IMR-90 (cell line): ENCODE data around the gene RGR. TPM values are rescaled to one million over a fixed set of nuclear protein-coding genes. Genes with fewer than 3 reads are reported as not detected.

ENCODE experiments used
- ATAC-seq: fragments of 200-7000 bp; cut with Tn5 transposase; 2 replicates; pipeline ENCODE4 v1.9.1; 2020; ENCODE audit warnings: low read depth, mild to moderate bottlenecking, moderate library complexity
- BruUV-seq: library from RNA; stranded (reverse); fragments of 400-500 nt; replicated peaks from 2 replicates; lab custom pipeline; 2021; lab: Mats Ljungman, UMichigan
- CTCF ChIA-PET: fragments of 300-600 bp; formaldehyde crosslinking; extraction: SDS; loops from one replicate; lab custom pipeline; 2021; ENCODE audit warnings: antibody characterized with exemption; lab: Yijun Ruan, JAX
- POLR2A ChIA-PET: fragments of 300-600 bp; sonication (Branson Sonifier 250); formaldehyde crosslinking; loops from one replicate; lab custom pipeline; 2022; ENCODE audit warnings: antibody characterized with exemption; ENCODE audit not compliant: unreplicated experiment; lab: Charles Lee
- DNase-seq: peaks from one replicate; pipeline ENCODE4 v3.0.0; 2013
- H2AFZ ChIP-seq: replicated peaks from 2 replicates; pipeline ENCODE3; 2013; ENCODE audit warnings: low read length, mild to moderate bottlenecking; ENCODE audit not compliant: poor library complexity
- H2AK5ac ChIP-seq: 2 replicates; pipeline ENCODE4 v1.6.1; 2013; ENCODE audit warnings: low read depth, low read length, inconsistent platforms
- H2AK9ac ChIP-seq: replicated peaks from 2 replicates; pipeline ENCODE3; 2013; ENCODE audit warnings: mild to moderate bottlenecking, low read depth, low read length, moderate library complexity; ENCODE audit not compliant: poor library complexity
- H2BK120ac ChIP-seq: 2 replicates; pipeline ENCODE4 v1.6.1; 2013; ENCODE audit warnings: low read depth, low read length, inconsistent platforms
- H2BK15ac ChIP-seq: 3 replicates; pipeline ENCODE4 v1.6.1; 2013; ENCODE audit warnings: low read depth, low read length, inconsistent platforms
- H2BK20ac ChIP-seq: 2 replicates; pipeline ENCODE4 v1.6.1; 2013; ENCODE audit warnings: low read depth, mild to moderate bottlenecking, inconsistent platforms, low read length, moderate library complexity
- H2BK5ac ChIP-seq: 2 replicates; pipeline ENCODE4 v1.6.1; 2013; ENCODE audit warnings: mild to moderate bottlenecking, low read depth, low read length, inconsistent platforms; ENCODE audit not compliant: poor library complexity, severe bottlenecking
- H3K14ac ChIP-seq: replicated peaks from 2 replicates; pipeline ENCODE4 v1.6.1; 2013; ENCODE audit warnings: low read depth, low read length, inconsistent platforms
- H3K18ac ChIP-seq: 2 replicates; pipeline ENCODE4 v1.6.1; 2013; ENCODE audit warnings: low read depth, low read length, control low read depth
- H3K23ac ChIP-seq: 2 replicates; pipeline ENCODE4 v1.6.1; 2013; ENCODE audit warnings: low read depth, low read length, inconsistent platforms
- H3K27ac ChIP-seq: 2 replicates; pipeline ENCODE4 v1.5.1; 2013; ENCODE audit warnings: mild to moderate bottlenecking, control low read depth, low read length; ENCODE audit not compliant: insufficient read depth
- H3K27me3 ChIP-seq: 2 replicates; pipeline ENCODE4 v1.6.1; 2013; ENCODE audit warnings: low read length; ENCODE audit not compliant: control insufficient read depth, insufficient read depth
- H3K36me3 ChIP-seq: 2 replicates; pipeline ENCODE4 v1.6.1; 2013; ENCODE audit warnings: low read length, mixed read lengths; ENCODE audit not compliant: control insufficient read depth, insufficient read depth
- H3K4ac ChIP-seq: 2 replicates; pipeline ENCODE4 v1.6.1; 2013; ENCODE audit warnings: low read depth, low read length, inconsistent platforms
- H3K4me1 ChIP-seq: 2 replicates; pipeline ENCODE4 v1.6.1; 2013; ENCODE audit warnings: low read length, mixed read lengths; ENCODE audit not compliant: control insufficient read depth, insufficient read depth
- H3K4me2 ChIP-seq: 2 replicates; pipeline ENCODE4 v1.6.1; 2013; ENCODE audit warnings: low read depth, mild to moderate bottlenecking, control low read depth, low read length, moderate library complexity
- H3K4me3 ChIP-seq: 2 replicates; pipeline ENCODE4 v1.5.1; 2013; ENCODE audit warnings: low read depth, mild to moderate bottlenecking, control low read depth, low read length, moderate library complexity; ENCODE audit not compliant: insufficient read depth
- H3K56ac ChIP-seq: 2 replicates; pipeline ENCODE4 v1.6.1; 2013; ENCODE audit warnings: low read length, inconsistent platforms; ENCODE audit not compliant: insufficient read depth; ENCODE audit errors: extremely low read depth
- H3K79me1 ChIP-seq, 2 experiments: 2 replicates each; pipeline ENCODE4 v1.6.1; 2013; ENCODE audit warnings: low read length in 2 of 2, inconsistent platforms in 1 of 2, low read depth in 1 of 2
- H3K9ac ChIP-seq: 2 replicates; pipeline ENCODE4 v1.6.1; 2013; ENCODE audit warnings: low read depth, low read length, control low read depth
- H3K9me1 ChIP-seq: 2 replicates; pipeline ENCODE4 v1.6.1; 2013; ENCODE audit warnings: low read length, inconsistent platforms; ENCODE audit not compliant: insufficient read depth
- H3K9me3 ChIP-seq: 2 replicates; pipeline ENCODE4 v1.6.1; 2013; ENCODE audit warnings: low read length; ENCODE audit not compliant: control insufficient read depth, insufficient read depth
- H4K20me1 ChIP-seq: 2 replicates; pipeline ENCODE4 v1.6.1; 2013; ENCODE audit warnings: low read length, inconsistent platforms; ENCODE audit not compliant: insufficient read depth
- H4K5ac ChIP-seq: 2 replicates; pipeline ENCODE4 v1.6.1; 2013; ENCODE audit warnings: mild to moderate bottlenecking, low read depth, low read length, control low read depth
- H4K8ac ChIP-seq, 2 experiments: 2 replicates each; pipeline ENCODE4 v1.6.1; 2013; ENCODE audit warnings: low read depth in 2 of 2, low read length in 2 of 2, control low read depth in 1 of 2, inconsistent platforms in 1 of 2
- H4K91ac ChIP-seq: 2 replicates; pipeline ENCODE4 v1.6.1; 2013; ENCODE audit warnings: low read depth, low read length, inconsistent platforms; ENCODE audit not compliant: insufficient read depth
- BHLHE40 ChIP-seq: fragments of 150-350 bp; IDR thresholded peaks from 2 replicates; pipeline ENCODE4 v1.6.1; 2016; ENCODE audit warnings: mild to moderate bottlenecking, low read depth, low read length
- CEBPB ChIP-seq: IDR thresholded peaks from 2 replicates; pipeline ENCODE4 v1.6.1; 2012; ENCODE audit warnings: low read depth, low read length, improper control_type of control experiment
- MAZ ChIP-seq: IDR thresholded peaks from 2 replicates; pipeline ENCODE4 v1.6.1; 2012; ENCODE audit warnings: low read depth, mild to moderate bottlenecking, low read length, improper control_type of control experiment, moderate library complexity, borderline replicate concordance
- MXI1 ChIP-seq: IDR thresholded peaks from 2 replicates; pipeline ENCODE4 v1.6.1; 2012; ENCODE audit warnings: low read depth, mild to moderate bottlenecking, low read length, moderate library complexity, borderline replicate concordance
- NFE2L2 ChIP-seq: fragments of 150-350 bp; IDR thresholded peaks from 2 replicates; pipeline ENCODE4 v1.6.1; 2016; ENCODE audit warnings: low read depth, mild to moderate bottlenecking, low read length
- POLR2A ChIP-seq: IDR thresholded peaks from 2 replicates; pipeline ENCODE4 v1.6.1; 2012; ENCODE audit warnings: mild to moderate bottlenecking, low read depth, low read length
- RAD21 ChIP-seq: IDR thresholded peaks from 2 replicates; pipeline ENCODE4 v1.6.1; 2012; ENCODE audit warnings: low read length, improper control_type of control experiment
- SMC3 ChIP-seq: fragments of 150-350 bp; IDR thresholded peaks from 2 replicates; pipeline ENCODE4 v1.6.1; 2016; ENCODE audit warnings: low read depth, mild to moderate bottlenecking, antibody characterized with exemption, low read length, moderate library complexity
- WGBS, 2 experiments: methylation state at CpG; one replicate each; pipeline versions ENCODE4 v1.1.5 to v1.1.7; 2013; ENCODE audit warnings: missing lambda C conversion rate in 2 of 2; ENCODE audit not compliant: insufficient read length in 1 of 2; ENCODE audit errors: extremely low coverage in 2 of 2; 5-methylcytosine and 5-hydroxymethylcytosine counted together
- dilution Hi-C: fragments of 300-500 bp; cut with HindIII; formaldehyde crosslinking; loops from one replicate; pipeline ENCODE4 v1.14.3; 2018; ENCODE audit warnings: low sequenced_read_pairs; ENCODE audit not compliant: unreplicated experiment
- in situ Hi-C: fragments of 300-500 bp; cut with MboI; formaldehyde crosslinking; loops from 3 replicates; pipeline ENCODE4 v1.14.3; 2019; ENCODE audit warnings: low sequenced_read_pairs, inconsistent platforms, mixed read lengths
- intact Hi-C: fragments of 100-400 bp; cut with micrococcal nuclease; formaldehyde crosslinking; loops from 2 replicates; pipeline ENCODE4 v1.10.0; 2022
- polyA plus RNA-seq, 3 experiments: library from polyadenylated mRNA; depleted of rRNA; stranded (reverse); fragments of >200 nt; gene quantifications; 2 replicates each; pipeline ENCODE4 v1.2.3, GENCODE V29; 2012; ENCODE audit warnings: low replicate concordance in 1 of 3
- total RNA-seq: library from RNA; depleted of rRNA; stranded (reverse); fragments of >200 nt; gene quantifications from 2 replicates; pipeline ENCODE4 v1.2.3, GENCODE V29; 2012
- TF ChIP-seq, protein P1 (sequence below): fragments of 150-350 bp; IDR thresholded peaks from 2 replicates; pipeline ENCODE4 v1.6.1; 2016; ENCODE audit warnings: low read depth, mild to moderate bottlenecking, low read length, moderate library complexity, borderline replicate concordance

Gene RGR
- total and polyA plus RNA-seq, 2 of the 4 experiments (the other 2 are of a cell fraction), result not detected

- Histone ChIP-seq H3K4me3 (no peak overlapping the region), H3K27ac (no peak overlapping the region), H4K8ac (no peak overlapping the region), H2AK5ac (no peak overlapping the region), H3K14ac (no peak overlapping the region), H2AK9ac (no peak overlapping the region), H3K9ac (no peak overlapping the region), H3K79me1 (0 out of 4 replicates have a peak, but pooled peaks cover 0 to 2% of the 10 kb centered on the region in 2 experiments), H4K20me1 (no peaks in the 10 kb centered on the region), H3K27me3 (peaks cover 10% of the 10 kb centered on the region), H3K4ac (no peak overlapping the region), H3K23ac (no peak overlapping the region), H3K56ac (no peak overlapping the region), H3K4me1 (peaks cover 5% of the 10 kb centered on the region), H3K9me1 (peaks cover 5% of the 10 kb centered on the region; the same call in 1 of the 2 replicates), H3K9me3 (no peaks in the 10 kb centered on the region), H4K5ac (no peak overlapping the region), H2BK20ac (no peak overlapping the region), H3K4me2 (no peak overlapping the region), H4K91ac (no peak overlapping the region), H2BK5ac (no peak overlapping the region), H2BK15ac (no peak overlapping the region), H2BK120ac (no peak overlapping the region), H2AFZ (no peak overlapping the region), H3K36me3 (no peaks in the 10 kb centered on the region), H3K18ac (no peak overlapping the region)
- intact Hi-C loops (no loop called here), in situ Hi-C loops (no loop called here), dilution Hi-C loops (no loop called here)
- POLR2A ChIA-PET, result no interaction called here
- no CpG with 5 or more reads among the region's 3 CpGs for WGBS, 2 experiments
- CTCF ChIA-PET, result no interaction called here
- BruUV-seq, result no TSS peak
- ATAC-seq (no peak), DNase-seq (no peak)
- no peak for TF ChIP-seq CEBPB
- no peak for TF ChIP-seq SMC3
- TF ChIP-seq POLR2A, result no peak
- no peak for TF ChIP-seq RAD21
- TF ChIP-seq MAZ, result no peak
- TF ChIP-seq, protein P1, sequence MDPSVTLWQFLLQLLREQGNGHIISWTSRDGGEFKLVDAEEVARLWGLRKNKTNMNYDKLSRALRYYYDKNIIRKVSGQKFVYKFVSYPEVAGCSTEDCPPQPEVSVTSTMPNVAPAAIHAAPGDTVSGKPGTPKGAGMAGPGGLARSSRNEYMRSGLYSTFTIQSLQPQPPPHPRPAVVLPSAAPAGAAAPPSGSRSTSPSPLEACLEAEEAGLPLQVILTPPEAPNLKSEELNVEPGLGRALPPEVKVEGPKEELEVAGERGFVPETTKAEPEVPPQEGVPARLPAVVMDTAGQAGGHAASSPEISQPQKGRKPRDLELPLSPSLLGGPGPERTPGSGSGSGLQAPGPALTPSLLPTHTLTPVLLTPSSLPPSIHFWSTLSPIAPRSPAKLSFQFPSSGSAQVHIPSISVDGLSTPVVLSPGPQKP, result no peak
- no peak for TF ChIP-seq MXI1
- no peak for TF ChIP-seq NFE2L2
- TF ChIP-seq BHLHE40, result no peak
These were observed 45.4 kb downstream of the RGR start for GRCh38 chr10:84290235-84290634.
